K562 (cell line): ENCODE results near the gene PCYT1A. TPM values are rescaled to one million over a fixed set of nuclear protein-coding genes. Genes with fewer than 3 reads are reported as not detected.

ENCODE experiments used
- ATAC-seq: fragments of 200-7000 bp; cut with Tn5 transposase; 3 replicates; pipeline ENCODE4 v1.9.1; 2020; ENCODE audit warnings: moderate library complexity
- BruUV-seq: library from RNA; stranded (reverse); fragments of 400-500 nt; replicated peaks from 2 replicates; lab custom pipeline; 2021; lab: Mats Ljungman, UMichigan
- CTCF ChIA-PET: fragments of 300-600 bp; formaldehyde crosslinking; extraction: SDS; loops from one replicate; lab custom pipeline; 2021; ENCODE audit warnings: low intra/inter-chr PET ratio; lab: Yijun Ruan, JAX
- POLR2A ChIA-PET: fragments of 300-600, 350-650 bp; sonication (Branson Sonifier 250); formaldehyde crosslinking; extraction: SDS; loops from one replicate; lab custom pipeline; 2021; ENCODE audit warnings: antibody characterized with exemption, inconsistent platforms; lab: Yijun Ruan, JAX
- DNase-seq, 4 experiments: peaks; one replicate each; pipeline versions ENCODE4 v3.0.0 to v3.0.0-alpha.2; 2011 to 2018; ENCODE audit warnings: low spot score in 3 of 4, mixed read lengths in 3 of 4; ENCODE audit errors: extremely low read depth in 1 of 4
- FAIRE-seq: peaks from 2 replicates; lab custom pipeline; 2011; peaks lifted over from hg19 to GRCh38; lab: Jason Lieb, UNC
- H2AFZ ChIP-seq: 2 replicates; pipeline ENCODE4 v1.6.0; 2011; ENCODE audit warnings: low read depth, low read length, control low read depth, inconsistent platforms
- H3K27ac ChIP-seq: fragments of 200-600 bp; 3 replicates; pipeline ENCODE4 v1.8.0; 2011; ENCODE audit warnings: low read depth, mild to moderate bottlenecking, control low read depth, inconsistent platforms, low read length, moderate library complexity, mixed read lengths; ENCODE audit errors: extremely low read depth
- H3K27me3 ChIP-seq, 2 experiments: fragments of 300-600 bp in 1 of 2; 2 replicates in 1 of 2; 3 replicates in 1 of 2; pipeline versions ENCODE4 v1.6.0 to v1.8.0; 2011; ENCODE audit warnings: inconsistent platforms in 2 of 2, low read length in 2 of 2, mild to moderate bottlenecking in 1 of 2, mixed read lengths in 1 of 2, moderate library complexity in 1 of 2; ENCODE audit not compliant: control insufficient read depth in 2 of 2, insufficient read depth in 2 of 2
- H3K36me3 ChIP-seq: fragments of 300-600 bp; 3 replicates; pipeline ENCODE4 v1.8.0; 2011; ENCODE audit warnings: mild to moderate bottlenecking, low read length, inconsistent platforms; ENCODE audit not compliant: control insufficient read depth, insufficient read depth
- H3K4me1 ChIP-seq, 2 experiments: fragments of 200-600 bp in 1 of 2; replicated peaks in 1 of 2; 2 replicates in 1 of 2; 3 replicates in 1 of 2; pipeline versions ENCODE4 v1.5.1 to v1.8.0; 2011; ENCODE audit warnings: inconsistent platforms in 2 of 2, low read length in 2 of 2, mild to moderate bottlenecking in 1 of 2, mixed read lengths in 1 of 2, moderate library complexity in 1 of 2; ENCODE audit not compliant: control insufficient read depth in 2 of 2, insufficient read depth in 2 of 2
- H3K4me2 ChIP-seq: 2 replicates; pipeline ENCODE4 v1.6.1; 2011; ENCODE audit warnings: low read length, control low read depth, inconsistent platforms, mixed read lengths; ENCODE audit not compliant: insufficient read depth
- H3K4me3 ChIP-seq: fragments of 200-600 bp; sonication (generic), shearing (Covaris generic); 2 replicates; pipeline ENCODE4 v1.5.1; 2016; ENCODE audit warnings: control low read depth, inconsistent platforms
- H3K79me2 ChIP-seq: fragments of 200-600 bp; 3 replicates; pipeline ENCODE4 v1.8.0; 2011; ENCODE audit warnings: low read length, inconsistent platforms; ENCODE audit not compliant: control insufficient read depth, insufficient read depth
- H3K9ac ChIP-seq, 2 experiments: 2 replicates each; pipeline versions ENCODE4 v1.6.0 to v1.6.1; 2011; ENCODE audit warnings: low read depth in 2 of 2, low read length in 2 of 2, control low read depth in 1 of 2, inconsistent platforms in 1 of 2, mild to moderate bottlenecking in 1 of 2, mixed read lengths in 1 of 2; ENCODE audit not compliant: insufficient read depth in 1 of 2
- H3K9me1 ChIP-seq: one replicate; pipeline ENCODE4 v1.6.0; 2011; ENCODE audit warnings: inconsistent platforms, mild to moderate bottlenecking, low read length, moderate library complexity; ENCODE audit not compliant: control insufficient read depth, insufficient read depth
- H3K9me3 ChIP-seq: replicated peaks from 2 replicates; pipeline ENCODE4 v1.5.1; 2011; ENCODE audit warnings: low read depth, low read length, inconsistent platforms; ENCODE audit not compliant: control insufficient read depth, insufficient read depth
- H4K20me1 ChIP-seq: replicated peaks from 2 replicates; pipeline ENCODE4 v1.6.1; 2011; ENCODE audit warnings: low read length, inconsistent platforms, mixed read lengths; ENCODE audit not compliant: control insufficient read depth, insufficient read depth
- EP400 ChIP-seq: fragments of 450-650 bp; IDR thresholded peaks from 2 replicates; pipeline ENCODE4 v1.6.1; 2017; ENCODE audit warnings: antibody characterized with exemption, mild to moderate bottlenecking, moderate library complexity
- HDAC2 ChIP-seq: fragments of 450-650 bp; IDR thresholded peaks from 2 replicates; pipeline ENCODE4 v1.6.1; 2016; ENCODE audit warnings: mild to moderate bottlenecking
- MAFK ChIP-seq: IDR thresholded peaks from 2 replicates; pipeline ENCODE4 v1.6.1; 2011; ENCODE audit warnings: low read length, improper control_type of control experiment
- NCOR1 ChIP-seq: fragments of 450-650 bp; IDR thresholded peaks from 2 replicates; pipeline ENCODE4 v1.6.1; 2016; ENCODE audit warnings: mild to moderate bottlenecking, moderate library complexity
- RBM25 ChIP-seq: fragments of 200-400 bp; formaldehyde crosslinking; IDR thresholded peaks from 2 replicates; pipeline ENCODE4 v1.6.1; 2018; ENCODE audit warnings: low read length, low read depth, moderate library complexity; ENCODE audit not compliant: severe bottlenecking
- WGBS: fragments of 100-300 bp; shearing (Covaris generic); methylation state at CpG from one replicate; pipeline ENCODE4 v1.1.6; 2016; ENCODE audit warnings: low coverage, mixed read lengths; ENCODE audit not compliant: insufficient coverage; ENCODE audit errors: missing lambda C conversion rate; 5-methylcytosine and 5-hydroxymethylcytosine counted together
- in situ Hi-C: fragments of 300-500 bp; cut with MboI; formaldehyde crosslinking; loops from 4 replicates; pipeline ENCODE4 v1.15.0; 2018; ENCODE audit warnings: inconsistent platforms, mixed read lengths
- intact Hi-C: fragments of 100-400 bp; cut with micrococcal nuclease; formaldehyde crosslinking; loops from 2 replicates; pipeline ENCODE4 v1.14.2; 2022
- polyA plus RNA-seq, 8 experiments: library from polyadenylated mRNA; depleted of rRNA in 4 of 8; stranded (reverse) in 5 of 8; unstranded in 3 of 8; fragments of >200 nt; fragmentation: Nextera tagmentation in 2 of 8; fragmentation: Illumina TruSeq in 1 of 8; extraction: Ambion mirVana in 2 of 8; extraction: Trizol in 1 of 8; gene quantifications; 2 replicates each; pipeline versions ENCODE4 v1.2.1 to v1.2.3, GENCODE V29; 2011 to 2014; ENCODE audit warnings: inconsistent platforms in 1 of 8, missing spikeins in 1 of 8
- total RNA-seq, 7 experiments: library from RNA; depleted of rRNA in 6 of 7; stranded (reverse); fragments of >200 nt in 6 of 7; fragmentation: Illumina TruSeq in 2 of 7; extraction: Trizol in 2 of 7; gene quantifications; 2 replicates each; pipeline versions ENCODE4 v1.2.1 to v1.2.3, GENCODE V29; 2011 to 2021; ENCODE audit warnings: low replicate concordance in 1 of 7

The PCYT1A gene
- total and polyA plus RNA-seq, 9 of the 15 experiments (the other 6 are each of a cell fraction or from before 2014, with no cell fraction given) = 13.4 to 62.8 (median 49.4) TPM

DNA sequence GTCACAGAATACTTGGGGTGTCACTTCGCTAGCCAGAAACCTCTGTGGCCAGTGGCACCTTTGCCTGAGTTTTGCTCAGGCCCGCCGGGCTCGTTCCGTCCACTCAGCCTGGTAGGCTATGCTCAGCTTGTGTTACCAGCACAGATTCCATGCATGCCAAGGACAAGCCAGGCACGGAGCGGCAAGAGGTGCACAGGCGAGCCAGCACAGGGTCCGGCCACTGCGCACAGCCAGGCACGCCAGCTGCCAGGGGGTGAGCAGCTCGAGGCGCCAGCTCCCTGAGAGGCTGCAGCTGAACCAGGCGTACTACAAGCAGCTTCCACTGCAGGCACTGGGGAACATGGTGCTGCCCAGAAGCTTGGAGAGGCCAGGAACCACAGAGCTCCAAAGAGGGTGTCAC lies 14.7 kb downstream of the PCYT1A start:
- 97% methylated on average over 14 of the region's 14 CpGs for WGBS
- intact Hi-C loops = loop anchor here (5.0 kb wide), 1 partner anchor 159 kb away; the partner anchor contains the start of gene UBXN7

DNA sequence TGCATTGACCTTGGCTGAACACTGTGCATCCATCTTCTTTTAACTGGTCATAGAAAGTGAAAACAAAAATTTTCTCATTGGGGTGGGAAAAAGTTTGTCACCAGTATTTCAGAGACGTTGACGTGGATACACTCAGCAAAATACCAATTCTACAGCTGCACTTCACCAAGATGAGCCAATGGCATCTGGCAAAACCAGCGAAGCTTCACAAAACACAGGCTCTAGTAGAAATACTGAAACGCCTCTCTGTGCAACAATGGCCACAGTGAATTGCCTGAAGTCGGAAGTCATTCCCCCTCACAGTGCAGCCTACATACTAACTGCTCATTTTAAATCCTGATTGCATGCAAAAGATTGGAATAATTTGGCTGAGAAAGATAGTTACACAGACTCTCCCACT lies 17.0 kb downstream of the PCYT1A start:
- H3K9me3 ChIP-seq = no peaks in the 10 kb centered on the region; the same call in 1 of the 2 replicates
- FAIRE-seq (no peak), DNase-seq (no peak), ATAC-seq (no peak)
- no peaks in the 10 kb centered on the region for H3K27me3 ChIP-seq
- in situ Hi-C loops = no loop called here
- H3K9me1 ChIP-seq = no peaks in the 10 kb centered on the region
- CTCF ChIA-PET = no interaction called here
- 90% methylated on average over 5 of the region's 5 CpGs for WGBS
- H3K36me3 ChIP-seq = peaks cover 52% of the 10 kb centered on the region; the same call in 2 of the 3 replicates
- H3K79me2 ChIP-seq = peaks cover 47% of the 10 kb centered on the region
- H3K9ac ChIP-seq = no peak overlapping the region
- intact Hi-C loops = loop anchor here (5.0 kb wide), 1 partner anchor 162 kb away; the partner anchor contains the start of gene UBXN7
- no peaks in the 10 kb centered on the region for H4K20me1 ChIP-seq
- POLR2A ChIA-PET = no interaction called here
- H3K27ac ChIP-seq = no peak overlapping the region
- TF ChIP-seq RBM25 (peak; percentile 6), MAFK (no peak)
- no TSS peak for BruUV-seq
- H3K4me3 ChIP-seq = no peak overlapping the region
- no peak overlapping the region for H2AFZ ChIP-seq
- H3K4me2 ChIP-seq = no peak overlapping the region
- H3K4me1 ChIP-seq = peaks cover 24 to 30% of the 10 kb centered on the region in 2 experiments

More for the DNA sequence above, 14.7 kb downstream of the PCYT1A start:
- POLR2A ChIA-PET = interaction anchor here (0.7 to 2.7 kb wide), 5 partner anchors 9 to 182 kb away, joined by 3 to 18 read pairs (median 4); no protein-coding TSS in a partner anchor
- no peak for TF ChIP-seq HDAC2
- no peak for TF ChIP-seq NCOR1
- TF ChIP-seq EP400 = no peak
- Histone ChIP-seq H2AFZ (no peak overlapping the region), H3K9me3 (no peaks in the 10 kb centered on the region; the same call in 1 of the 2 replicates), H3K4me3 (no peak overlapping the region), H3K27ac (no peak overlapping the region), H3K9me1 (no peaks in the 10 kb centered on the region), H3K27me3 (no peaks in the 10 kb centered on the region), H3K4me2 (no peak overlapping the region), H3K9ac (peak overlapping the region in 1 of 2 experiments; percentile 48; a peak in 1 of 4 replicates), H3K79me2 (peaks cover 62% of the 10 kb centered on the region), H3K4me1 (peaks cover 28 to 30% of the 10 kb centered on the region in 2 experiments), H3K36me3 (peaks cover 34% of the 10 kb centered on the region; the same call in 2 of the 3 replicates), H4K20me1 (no peaks in the 10 kb centered on the region)
- CTCF ChIA-PET = no interaction called here
- no peak for DNase-seq
- in situ Hi-C loops = no loop called here
- BruUV-seq = no TSS peak
- ATAC-seq = no peak
- FAIRE-seq = no peak
